HG03135 (cell line): Measurements from ENCODE around the gene MAPKBP1.
"Not testable (repeated sequence)": the region's sequence is repeated elsewhere in the genome, so short reads cannot be mapped to it uniquely, and the experiment has no call there.

Experiments
- ATAC-seq: cut with Tn5 transposase; IDR thresholded peaks from one replicate; pipeline ENCODE4 v1.9.1; 2021; ENCODE audit warnings: mild to moderate bottlenecking, moderate library complexity; ENCODE audit not compliant: unreplicated experiment

The MAPKBP1 gene

DNA sequence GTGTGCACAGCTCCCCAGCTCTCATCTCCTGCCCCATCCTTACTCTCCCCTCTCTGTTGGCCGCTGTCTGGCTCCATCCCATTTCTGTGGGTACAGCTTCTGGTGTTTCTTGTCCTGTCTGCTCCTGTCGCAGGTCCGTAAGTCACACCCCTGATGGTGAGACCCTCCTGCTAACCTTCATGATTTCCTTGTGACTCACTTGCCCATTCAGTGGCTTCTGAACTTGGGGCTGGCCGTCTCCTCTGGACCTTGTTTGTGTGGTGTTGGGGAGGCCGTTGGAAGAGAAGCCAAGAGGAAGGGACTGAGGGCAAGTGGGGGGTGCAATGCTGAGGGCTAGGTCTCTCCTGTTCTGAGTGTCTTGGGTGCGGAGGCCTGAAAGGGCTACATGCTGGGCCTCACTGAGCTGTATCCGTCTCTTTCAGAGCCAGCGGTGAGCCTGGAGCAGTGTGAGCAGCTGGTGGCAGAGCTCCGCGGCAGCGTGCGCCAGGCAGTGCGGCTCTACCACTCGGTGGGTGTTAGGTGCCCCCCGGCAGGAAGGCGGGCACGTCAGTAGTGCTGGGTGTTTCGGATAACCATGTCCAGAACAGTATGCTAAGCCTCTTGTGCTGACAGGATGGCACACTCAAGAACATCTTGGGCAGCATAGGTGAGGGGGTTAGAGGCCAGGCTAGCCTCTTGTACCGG lies 49.9 kb downstream of the MAPKBP1 start:
- no peak for ATAC-seq

DNA sequence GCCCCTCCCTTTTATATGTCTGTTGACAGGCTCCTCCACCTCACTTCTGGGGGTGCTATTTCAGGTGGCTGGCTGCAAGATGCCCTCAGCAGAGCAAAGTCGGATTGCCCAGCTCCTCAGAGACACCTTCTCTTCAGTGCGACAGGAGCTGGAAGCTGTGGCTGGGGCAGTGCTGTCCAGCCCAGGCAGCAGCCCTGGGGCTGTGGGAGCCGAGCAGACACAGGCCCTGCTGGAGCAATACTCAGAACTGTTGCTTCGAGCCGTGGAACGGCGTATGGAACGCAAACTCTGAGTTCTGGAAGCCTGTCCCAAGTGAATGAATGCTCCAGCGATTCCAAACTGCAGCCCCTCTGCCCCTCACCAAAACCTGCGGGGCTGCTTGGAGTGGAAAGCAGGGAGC lies 50.9 kb downstream of the MAPKBP1 start:
- ATAC-seq = no peak

DNA sequence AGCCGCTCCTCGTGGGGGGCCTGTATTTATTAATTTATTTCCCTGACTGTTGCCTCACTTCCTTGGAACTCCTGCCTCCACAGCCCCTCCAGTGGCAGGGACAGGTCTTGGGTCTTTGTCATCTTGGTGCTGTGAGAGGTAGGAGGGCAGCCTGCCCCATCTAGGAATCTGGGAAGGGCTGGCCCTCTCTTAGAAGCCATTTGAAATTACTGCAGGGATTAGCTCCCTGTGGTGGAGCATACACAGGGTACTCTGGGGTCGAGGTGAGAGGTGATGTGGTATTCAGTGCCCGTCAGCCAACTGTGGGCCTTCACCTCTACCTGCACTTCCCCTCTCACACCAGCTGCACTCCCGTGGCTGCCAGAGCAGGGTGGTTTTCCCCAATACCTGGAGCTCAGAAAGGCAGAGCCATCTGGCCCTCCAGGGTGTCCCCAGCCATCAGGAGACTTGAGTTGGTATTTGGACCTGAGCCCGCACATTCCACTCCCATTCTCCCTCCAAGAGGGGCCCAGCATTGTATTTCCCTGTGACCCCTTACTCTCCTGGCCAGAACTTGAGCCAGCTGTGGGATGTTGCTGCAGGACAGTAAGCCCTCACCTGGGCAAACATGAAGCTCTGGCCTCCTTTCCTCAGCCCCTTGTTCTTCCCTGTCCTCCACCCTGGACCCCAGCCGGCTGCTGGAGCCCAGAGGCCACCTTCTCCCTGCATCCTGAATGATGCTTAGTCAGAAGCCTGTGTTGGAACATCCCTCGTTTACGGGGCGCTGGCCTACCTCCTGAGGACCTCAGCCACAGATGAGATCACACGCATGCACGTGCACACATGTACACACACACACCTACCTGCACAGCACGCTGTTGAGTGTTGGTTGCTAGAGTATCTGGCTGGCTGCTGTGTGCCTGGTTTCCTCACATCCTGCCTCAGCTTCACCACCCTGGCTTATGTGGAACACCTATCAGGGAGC lies 51.6 kb downstream of the MAPKBP1 start:
- ATAC-seq = no peak

DNA sequence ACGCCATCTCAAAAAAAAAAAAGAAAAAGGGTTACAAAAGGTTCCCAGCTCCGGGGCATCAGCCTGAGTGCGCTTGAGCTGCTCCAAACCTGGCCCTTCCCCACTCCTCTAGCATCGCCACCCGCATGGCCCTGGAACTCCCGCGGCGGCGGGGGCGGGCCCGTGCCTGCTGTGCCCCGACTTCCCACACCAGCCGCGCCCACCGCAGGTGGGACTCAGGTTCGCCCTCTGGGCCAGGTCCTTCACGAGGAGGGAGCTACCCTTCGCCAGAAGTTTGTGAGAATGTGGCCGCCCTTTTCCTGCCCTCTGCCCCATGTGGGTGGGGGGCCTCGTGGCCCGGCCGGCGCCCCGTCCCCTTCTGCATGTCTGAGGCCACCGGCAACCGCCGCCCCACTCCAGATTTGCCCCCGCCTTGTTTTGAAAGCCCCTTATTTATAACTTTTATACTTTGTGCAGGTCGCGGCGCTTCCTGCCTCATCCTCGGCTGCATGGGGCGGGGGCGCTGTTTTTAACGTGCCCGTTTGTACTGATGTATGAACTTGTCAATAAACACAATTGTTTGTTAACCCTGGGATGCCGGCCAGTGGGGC lies 53.1 kb downstream of the MAPKBP1 start:
- no peak for ATAC-seq

DNA sequence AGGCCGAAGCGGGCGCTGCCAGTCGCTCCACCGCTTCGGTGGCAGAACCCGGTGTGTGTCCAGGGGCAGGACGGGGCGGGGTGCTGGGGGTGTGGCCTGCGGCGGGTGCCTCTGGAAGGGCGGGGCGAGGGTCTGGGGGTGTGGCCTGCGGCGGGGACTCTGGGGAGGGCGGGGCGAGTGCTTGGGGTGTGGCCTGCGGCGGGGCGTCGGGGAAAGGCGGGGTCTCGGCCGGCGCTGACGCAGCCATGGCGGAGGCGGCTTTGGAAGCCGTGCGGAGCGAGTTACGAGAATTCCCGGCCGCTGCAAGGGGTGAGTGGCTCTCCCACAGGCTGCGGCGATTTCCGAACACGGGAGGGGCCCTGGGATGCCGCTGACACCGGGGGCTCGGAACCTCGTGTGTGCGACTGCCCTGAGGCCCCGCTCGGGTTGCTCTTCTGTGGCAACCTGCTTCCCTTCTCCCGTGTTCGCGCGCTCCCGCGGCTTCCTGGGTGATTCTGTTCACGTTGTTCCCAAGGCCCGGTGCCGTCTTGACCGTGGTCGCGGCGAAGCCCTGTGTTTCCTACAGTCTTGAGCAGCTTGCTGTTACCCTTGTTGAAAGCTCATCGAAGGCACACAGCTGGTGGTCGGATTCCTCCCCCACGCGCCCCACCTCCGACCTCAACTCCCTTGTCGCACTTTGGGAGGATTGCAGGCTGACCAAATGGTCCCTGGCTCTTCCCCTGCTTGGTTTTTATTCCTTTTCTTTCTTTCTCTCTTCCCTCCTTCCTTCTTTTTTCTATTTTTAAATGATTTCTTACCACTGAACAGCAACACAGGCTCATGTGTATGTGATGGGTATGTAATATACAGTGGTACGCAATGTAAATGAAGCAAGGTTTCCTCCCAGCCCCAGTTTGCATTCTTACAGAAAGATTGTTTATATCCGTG lies 53.9 kb downstream of the MAPKBP1 start, which contains the start of gene JMJD7:
TSS of gene JMJD7 (plus strand) at position 213 of the 927 bp plus-strand sequence. CDS start at position 246, 33 bp downstream.
- ATAC-seq = peak; percentile 55

DNA sequence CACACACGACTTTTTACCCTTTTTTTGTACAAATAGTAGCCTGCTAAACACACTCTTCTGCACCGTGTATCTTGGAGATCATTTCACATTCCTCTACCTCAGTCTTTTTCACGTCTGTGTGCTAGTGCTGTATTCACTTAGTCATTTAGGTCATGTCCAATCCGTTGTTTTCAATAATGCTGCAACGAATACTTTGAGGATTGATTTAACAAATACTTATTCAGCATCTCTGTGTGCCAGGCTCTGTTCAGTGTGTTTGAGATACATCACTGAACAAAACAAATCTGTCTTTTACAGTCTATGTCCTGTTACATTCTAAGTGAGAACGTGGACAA lies 54.5 kb downstream of the MAPKBP1 start:
- ATAC-seq = no peak

DNA sequence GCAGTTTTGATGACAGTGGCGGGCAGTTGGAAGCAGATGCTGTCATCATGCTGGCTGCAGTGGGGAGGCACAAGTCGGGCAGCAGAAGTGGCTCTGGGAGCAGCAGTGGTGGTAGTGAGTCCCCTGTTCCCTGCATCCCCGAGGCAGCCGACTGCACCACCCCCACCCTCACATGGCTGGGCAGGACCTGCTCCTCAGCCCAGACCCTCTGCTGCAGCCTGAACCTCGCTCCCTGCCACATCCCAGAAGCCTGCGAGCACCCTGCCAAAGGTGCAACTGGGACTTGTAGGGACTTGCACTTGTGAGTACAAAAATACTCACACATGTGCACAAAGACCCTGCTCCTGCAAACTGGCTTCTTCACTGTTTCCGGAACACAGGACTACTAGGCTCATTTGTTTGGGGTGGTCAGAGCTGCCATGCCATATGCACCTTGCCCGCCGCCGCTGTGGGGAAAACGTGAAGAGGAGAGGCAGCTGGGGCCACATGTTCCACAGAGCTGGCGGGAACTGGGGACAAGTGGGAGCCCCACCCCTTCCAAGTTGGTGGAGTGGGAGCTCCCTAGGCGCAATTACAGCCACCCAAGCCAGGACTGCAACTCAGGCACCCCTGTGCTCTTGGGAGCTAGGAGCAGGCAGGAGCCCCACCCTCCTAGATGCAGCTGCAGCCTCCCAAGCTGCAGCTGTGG lies 55.8 kb downstream of the MAPKBP1 start:
- no peak for ATAC-seq

DNA sequence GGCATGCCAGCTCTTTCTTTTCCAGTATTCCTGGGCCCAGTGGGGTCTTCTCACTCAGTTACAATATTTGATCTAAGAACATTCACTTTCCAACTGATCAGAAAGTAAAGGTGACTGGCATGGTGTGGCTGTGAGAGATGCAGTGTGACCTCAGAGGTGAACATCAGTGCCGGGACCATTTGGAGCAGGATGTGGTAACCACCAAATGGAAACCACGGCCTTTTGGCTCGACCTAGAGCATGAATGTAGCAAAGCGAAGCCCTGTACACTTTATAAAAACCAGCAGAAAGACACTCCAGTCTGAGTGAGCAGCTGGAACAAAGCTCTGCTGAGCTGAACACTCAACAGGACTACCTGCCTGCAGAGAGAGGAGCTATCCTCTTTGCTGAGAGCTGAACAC lies 57.0 kb downstream of the MAPKBP1 start:
- ATAC-seq = not testable (repeated sequence)

DNA sequence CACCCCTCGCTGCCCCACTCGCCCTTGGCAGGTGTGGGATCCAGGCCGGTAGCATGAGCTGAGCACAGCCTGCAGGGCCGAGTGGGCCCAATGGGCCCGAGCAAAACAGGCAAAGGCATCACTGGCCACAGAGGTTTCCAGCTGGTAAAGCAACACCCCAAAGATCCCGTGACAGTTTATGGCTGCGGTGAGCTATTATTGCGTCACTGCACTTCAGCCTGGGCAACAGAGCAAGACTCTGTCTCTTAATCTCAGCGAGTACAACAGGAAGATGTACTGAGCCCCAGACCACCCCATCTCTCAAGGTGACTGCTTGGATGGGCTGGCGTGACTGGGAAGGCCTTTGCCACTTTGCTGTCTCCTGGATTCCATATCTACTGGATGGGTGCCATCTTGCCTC lies 57.9 kb downstream of the MAPKBP1 start:
- no peak for ATAC-seq

DNA sequence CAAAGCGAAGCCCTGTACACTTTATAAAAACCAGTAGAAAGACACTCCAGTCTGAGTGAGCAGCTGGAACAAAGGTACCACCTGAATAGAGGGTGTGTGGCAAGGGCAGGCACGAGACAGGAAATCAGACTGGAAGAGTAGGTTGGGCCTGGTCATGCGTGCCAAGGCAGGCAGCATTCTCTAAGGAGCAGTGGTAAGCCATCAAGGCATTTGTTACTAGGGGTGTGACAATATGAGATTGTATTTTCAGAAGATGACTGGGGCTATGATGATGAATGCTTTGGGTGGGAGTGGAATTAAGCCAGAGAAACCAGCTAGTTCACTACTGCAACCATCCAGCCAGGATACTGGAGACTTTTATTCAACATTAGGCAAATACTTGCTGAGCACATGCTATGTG lies 58.6 kb downstream of the MAPKBP1 start:
- ATAC-seq = no peak

DNA sequence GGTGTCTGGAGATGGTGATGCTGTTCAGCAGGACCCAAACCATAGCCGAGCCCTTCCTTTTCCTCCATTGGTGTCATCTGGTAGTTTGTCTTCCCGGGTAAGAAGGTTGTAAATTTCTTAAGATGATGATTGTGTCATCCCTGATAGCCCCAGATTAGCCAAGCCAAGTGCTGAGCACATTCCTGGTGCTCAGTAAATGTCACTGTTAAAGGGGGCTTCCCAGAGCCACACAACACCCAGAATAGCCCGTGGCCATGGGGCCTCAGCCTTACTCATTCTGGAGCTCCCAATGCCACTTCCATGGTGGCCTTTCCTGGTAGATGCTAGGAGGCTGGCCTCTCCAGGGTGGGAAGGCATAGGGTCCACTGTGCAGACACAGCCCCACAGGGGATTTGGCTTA lies 59.8 kb downstream of the MAPKBP1 start:
- no peak for ATAC-seq

DNA sequence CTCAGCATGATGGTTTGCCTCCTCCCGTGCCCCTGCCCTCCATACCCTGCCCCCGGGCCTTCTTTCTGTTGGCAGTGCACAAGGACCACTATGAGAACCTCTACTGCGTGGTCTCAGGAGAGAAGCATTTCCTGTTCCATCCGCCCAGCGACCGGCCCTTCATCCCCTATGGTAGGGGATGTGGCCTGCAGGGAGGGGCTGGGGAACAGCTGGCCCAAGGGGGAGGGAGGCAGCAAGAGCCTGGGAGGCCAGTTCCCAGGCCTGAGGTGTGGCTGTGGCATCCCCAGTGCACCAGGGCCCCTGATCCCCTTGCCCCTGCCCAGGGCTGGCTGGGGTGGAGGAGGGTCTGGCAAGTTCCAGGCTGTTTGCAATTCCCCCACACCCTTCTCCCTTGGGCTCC lies 61.8 kb downstream of the MAPKBP1 start:
- no peak for ATAC-seq

DNA sequence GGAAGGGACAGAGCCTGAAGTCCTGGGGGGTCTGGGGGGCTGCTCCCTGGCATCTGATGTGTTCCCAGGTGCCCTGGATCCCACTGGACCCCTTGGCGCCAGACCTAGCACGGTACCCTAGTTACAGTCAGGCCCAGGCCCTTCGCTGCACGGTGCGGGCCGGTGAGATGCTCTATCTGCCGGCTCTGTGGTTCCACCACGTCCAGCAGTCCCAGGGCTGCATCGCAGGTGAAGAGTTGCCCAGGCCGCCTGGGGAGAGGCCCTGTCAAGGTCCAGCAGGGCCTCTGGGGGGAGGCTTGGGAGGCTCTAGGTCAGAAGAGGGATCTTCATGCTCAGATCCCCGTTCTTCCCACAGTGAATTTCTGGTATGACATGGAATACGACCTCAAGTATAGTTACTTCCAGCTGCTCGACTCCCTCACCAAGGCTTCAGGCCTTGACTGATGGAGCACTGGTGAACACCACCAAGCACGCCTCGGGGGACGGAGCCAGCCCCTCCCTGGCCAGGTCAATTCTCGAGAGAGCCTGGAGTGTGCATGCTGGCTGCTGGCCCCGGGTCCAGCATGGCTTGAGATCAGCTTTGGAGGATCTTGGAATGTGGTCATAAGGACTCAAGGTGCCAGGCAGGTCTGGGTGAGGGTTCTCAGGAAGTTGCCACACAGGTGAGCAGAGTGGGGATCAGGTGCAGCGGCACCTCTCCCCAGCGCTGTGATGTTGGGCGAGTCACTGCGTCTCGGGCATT lies 62.6 kb downstream of the MAPKBP1 start:
- no peak for ATAC-seq

DNA sequence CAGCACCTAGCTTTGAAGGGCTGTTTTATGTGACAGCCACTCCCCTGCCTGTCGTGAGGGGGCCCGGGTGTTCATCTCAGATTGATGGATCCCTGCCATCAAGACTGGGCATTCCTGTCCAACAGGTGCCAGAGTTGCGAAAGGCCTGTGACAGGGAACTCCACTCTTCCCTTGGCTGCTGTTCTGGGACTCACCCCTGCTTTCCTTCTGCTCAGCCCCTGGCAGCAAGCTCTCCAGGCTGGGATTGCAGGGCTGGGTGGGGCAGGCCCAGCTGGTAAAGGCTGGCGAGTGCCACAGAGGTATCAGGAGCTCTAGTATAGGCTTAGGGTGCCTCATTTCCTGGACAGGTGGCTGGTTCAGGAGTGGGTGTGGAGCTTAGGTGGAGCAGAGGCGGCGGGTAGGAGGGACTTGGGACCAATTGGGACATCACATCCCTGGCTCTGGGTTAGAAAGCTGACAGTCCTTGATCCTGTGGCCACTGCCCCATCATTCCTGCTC lies 64.2 kb downstream of the MAPKBP1 start, which contains the start of gene PLA2G4B:
TSS of gene PLA2G4B (plus strand) at position 448 of the 498 bp plus-strand sequence. CDS start 67 bp downstream, outside the sequence.
- no peak for ATAC-seq

DNA sequence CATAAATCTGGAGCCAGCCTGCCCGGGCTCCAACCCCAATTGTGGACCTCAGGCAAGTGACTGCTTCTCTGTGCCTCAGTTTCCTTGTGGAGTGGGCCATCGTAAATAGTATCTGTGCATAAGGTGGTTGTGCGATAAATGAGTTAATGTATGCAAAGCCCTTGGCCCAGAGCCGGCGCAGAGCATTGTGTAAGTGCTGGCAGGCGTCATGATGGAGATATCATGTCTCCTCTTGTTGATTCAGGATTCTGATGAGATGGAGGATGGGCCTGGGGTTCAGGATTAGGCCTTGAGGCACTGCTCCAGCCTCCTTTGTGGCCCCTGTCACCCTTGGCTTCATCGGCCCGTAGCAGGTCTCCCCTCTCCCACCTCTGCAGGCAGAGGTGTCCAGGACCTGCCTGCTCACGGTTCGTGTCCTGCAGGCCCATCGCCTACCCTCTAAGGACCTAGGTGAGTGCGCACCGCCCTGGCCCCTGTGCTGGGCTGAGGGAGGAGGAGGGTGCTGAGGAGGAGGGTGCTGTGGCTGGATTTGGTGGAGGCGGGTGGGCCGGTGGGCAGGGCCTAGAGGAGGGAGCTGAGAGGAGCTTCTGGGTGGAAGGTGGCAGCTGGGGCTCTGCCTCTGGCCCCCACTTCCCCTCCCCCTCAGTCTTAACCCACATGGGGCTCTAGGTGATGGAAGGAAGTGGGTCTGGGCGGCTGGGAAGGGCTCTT lies 65.7 kb downstream of the MAPKBP1 start:
- no peak for ATAC-seq

DNA sequence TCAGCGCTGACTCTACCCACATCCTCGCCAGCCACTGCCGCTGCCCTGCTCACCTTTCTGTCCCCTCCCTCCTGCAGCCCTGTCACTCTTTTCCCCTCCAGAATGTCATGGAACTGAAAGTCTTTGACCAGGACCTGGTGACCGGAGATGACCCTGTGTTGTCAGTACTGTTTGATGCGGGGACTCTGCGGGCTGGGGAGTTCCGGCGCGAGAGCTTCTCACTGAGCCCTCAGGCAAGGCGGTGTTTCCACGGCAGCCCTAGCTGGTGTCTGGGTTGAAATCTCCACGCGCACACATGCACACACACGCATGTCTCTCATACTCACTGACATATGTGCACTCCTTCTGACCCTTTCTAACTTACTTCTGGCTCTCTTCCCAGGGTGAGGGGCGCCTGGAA lies 66.4 kb downstream of the MAPKBP1 start:
- ATAC-seq = no peak

DNA sequence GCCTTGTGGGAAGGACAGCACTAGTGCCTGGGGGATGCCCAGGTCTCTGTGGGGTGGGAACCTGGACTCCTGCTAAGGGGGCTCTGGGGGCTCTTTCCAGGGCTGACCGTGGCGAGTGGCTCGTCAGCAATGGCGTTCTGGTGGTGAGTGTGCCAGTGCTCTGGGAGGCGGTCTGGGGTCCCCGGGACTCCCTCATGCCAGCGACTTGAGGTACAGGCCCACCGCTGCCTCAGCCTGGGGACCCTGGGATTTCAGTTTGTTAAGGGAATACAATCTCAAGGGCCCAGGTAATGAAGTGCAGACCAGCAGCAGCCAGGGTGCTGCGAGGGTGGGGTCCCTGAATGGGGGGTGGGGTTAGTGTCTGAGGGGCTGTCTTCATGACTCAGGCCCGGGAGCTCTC lies 66.8 kb downstream of the MAPKBP1 start:
- ATAC-seq = no peak

DNA sequence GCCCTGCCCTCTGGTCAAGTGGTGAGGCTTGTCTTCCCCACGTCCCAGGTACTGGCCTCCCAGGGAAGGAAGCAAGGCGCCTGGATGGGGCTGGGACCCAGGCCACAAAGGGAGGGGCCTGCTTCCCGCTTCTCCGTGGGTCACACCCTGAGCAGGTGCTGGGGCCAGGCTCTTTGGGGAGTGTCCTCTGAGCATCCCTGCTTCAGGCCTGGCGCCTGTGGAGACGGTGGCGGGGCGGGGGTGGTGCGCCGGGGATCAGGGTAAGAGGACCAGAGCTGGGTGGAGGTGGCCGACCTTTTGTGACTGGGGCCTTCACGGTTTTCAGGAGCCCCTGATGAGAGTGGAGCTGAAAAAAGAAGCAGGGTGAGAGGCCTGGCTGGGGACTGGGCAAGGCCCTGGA lies 67.9 kb downstream of the MAPKBP1 start:
- no peak for ATAC-seq
